ENCODE data around the gene C16orf54. TPM values are rescaled to one million over a fixed set of nuclear protein-coding genes. Genes with fewer than 3 reads are reported as not detected.
A peak's percentile ranks its signal among the peaks of the same experiment; 100 is the strongest.
"Not testable (repeated sequence)": the region's sequence is repeated elsewhere in the genome, so short reads cannot be mapped to it uniquely, and the experiment has no call there.

The C16orf54 gene
- total and polyA plus RNA-seq, 9 of the 15 experiments (the other 6 are each of a cell fraction or from before 2014, with no cell fraction given): 0.09 TPM; not detected in 8

DNA sequence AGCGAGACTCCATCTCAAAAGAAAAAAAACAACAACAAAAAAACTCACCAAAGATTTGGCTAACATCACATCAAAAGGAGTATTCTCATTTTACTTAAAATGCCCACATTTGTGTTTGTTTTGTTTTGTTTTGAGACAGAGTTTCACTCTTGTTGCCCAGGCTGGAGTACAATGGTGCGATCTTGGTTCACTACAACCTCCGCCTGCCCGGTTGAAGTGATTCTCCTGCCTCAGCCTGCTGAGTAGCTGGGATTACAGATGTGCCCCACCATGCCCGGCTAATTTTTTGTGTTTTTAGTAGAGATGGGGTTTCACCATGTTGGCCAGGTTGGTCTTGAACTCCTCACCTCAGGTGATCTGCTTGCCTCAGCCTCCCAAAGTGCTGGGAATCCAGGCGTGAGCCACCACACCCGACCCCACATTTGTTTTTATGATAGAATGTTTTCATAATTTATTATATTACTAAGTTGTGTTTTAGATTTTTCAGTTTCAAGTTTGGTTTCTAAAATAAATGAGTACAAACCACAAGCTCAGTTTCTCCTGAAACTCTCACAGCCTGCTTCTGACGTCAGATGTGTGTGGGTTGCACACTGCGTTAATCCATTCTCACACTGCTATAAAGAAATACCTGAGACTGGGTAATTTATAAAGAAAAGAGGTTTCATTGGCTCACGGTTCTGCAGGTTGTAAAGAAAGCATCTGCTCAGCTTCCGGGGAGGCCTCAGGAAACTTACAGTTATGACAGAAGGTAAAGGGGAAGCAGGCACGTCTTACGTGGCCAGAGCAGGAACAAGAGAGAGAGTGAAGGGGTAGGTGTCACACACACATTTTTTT lies 13.8 kb downstream of the C16orf54 start:
- POLR2A ChIA-PET: interaction anchor here (0.7 to 1.4 kb wide), 2 partner anchors 72 to 84 kb away, joined by 3 read pairs; partner anchors contain the start of gene PAGR1
- H3K9me1 ChIP-seq (ENCODE audit: control insufficient read depth, insufficient read depth, low read length); FAIRE-seq; intact Hi-C loops (cut with micrococcal nuclease); H2AFZ ChIP-seq (ENCODE audit: low read depth, low read length); H3K36me3 ChIP-seq (ENCODE audit: control insufficient read depth, insufficient read depth, low read length); H3K4me2 ChIP-seq (ENCODE audit: insufficient read depth, low read length); H3K4me3 ChIP-seq; CTCF ChIA-PET (ENCODE audit: low intra/inter-chr PET ratio); in situ Hi-C loops (cut with MboI); H3K9me3 ChIP-seq (replicated peaks; ENCODE audit: control insufficient read depth, insufficient read depth, low read depth, low read length); BruUV-seq (replicated peaks); DNase-seq (ENCODE audit: extremely low read depth in 1 of 4, low spot score in 3 of 4); H3K27ac ChIP-seq (ENCODE audit: extremely low read depth, low read depth, low read length); H4K20me1 ChIP-seq (replicated peaks; ENCODE audit: control insufficient read depth, insufficient read depth, low read length); H3K27me3 ChIP-seq (ENCODE audit: control insufficient read depth in 2 of 2, insufficient read depth in 2 of 2, low read length in 2 of 2); H3K4me1 ChIP-seq (replicated peaks in 1 of 2; ENCODE audit: control insufficient read depth in 2 of 2, insufficient read depth in 2 of 2, low read length in 2 of 2); ATAC-seq; H3K9ac ChIP-seq (ENCODE audit: insufficient read depth in 1 of 2, low read depth in 2 of 2, low read length in 2 of 2); H3K79me2 ChIP-seq (ENCODE audit: control insufficient read depth, insufficient read depth, low read length): not testable (repeated sequence)
- TF ChIP-seq ZNF766 (CRISPR knock-in tag; conservative IDR thresholded peaks at IDR 0.05): 0 out of 2 replicates have a peak, but pooled peaks have one; percentile 30
- WGBS (ENCODE audit: insufficient coverage, low coverage, missing lambda C conversion rate): 43% methylated on average over 13 of the region's 13 CpGs

DNA sequence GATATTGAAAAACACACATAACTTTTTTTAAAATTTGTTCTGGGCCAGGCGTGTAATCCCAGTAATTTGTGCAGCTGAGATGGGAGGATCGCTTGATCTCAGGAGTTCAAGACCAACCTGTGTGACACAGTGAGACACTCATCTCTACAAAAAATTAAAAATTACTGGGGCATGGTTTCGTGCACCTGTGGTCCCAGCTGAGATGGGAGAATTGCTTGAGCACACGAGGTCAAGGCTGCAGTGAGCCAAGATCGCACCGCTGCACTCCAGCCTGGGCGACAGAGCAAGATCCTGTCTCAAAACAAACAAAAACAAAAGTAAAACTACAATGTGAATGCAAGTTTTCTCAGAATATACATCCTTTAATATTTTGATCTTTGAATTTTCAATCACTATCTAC lies 15.1 kb downstream of the C16orf54 start:
- Histone ChIP-seq H3K4me2 (ENCODE audit: insufficient read depth, low read length) (no peak overlapping the region), H3K36me3 (ENCODE audit: control insufficient read depth, insufficient read depth, low read length) (no peaks in the 10 kb centered on the region), H4K20me1 (replicated peaks; ENCODE audit: control insufficient read depth, insufficient read depth, low read length) (no peaks in the 10 kb centered on the region), H3K27me3 (ENCODE audit: control insufficient read depth in 2 of 2, insufficient read depth in 2 of 2, low read length in 2 of 2) (no peaks in the 10 kb centered on the region), H3K4me1 (replicated peaks in 1 of 2; ENCODE audit: control insufficient read depth in 2 of 2, insufficient read depth in 2 of 2, low read length in 2 of 2) (peaks cover 0 to 3% of the 10 kb centered on the region in 2 experiments; a peak in 4 of 5 replicates), H2AFZ (ENCODE audit: low read depth, low read length) (0 out of 2 replicates have a peak overlapping the region, but pooled peaks have one; percentile 26), H3K4me3 (no peak overlapping the region), H3K9ac (ENCODE audit: insufficient read depth in 1 of 2, low read depth in 2 of 2, low read length in 2 of 2) (no peak overlapping the region), H3K9me3 (replicated peaks; ENCODE audit: control insufficient read depth, insufficient read depth, low read depth, low read length) (no peaks in the 10 kb centered on the region), H3K9me1 (ENCODE audit: control insufficient read depth, insufficient read depth, low read length) (no peaks in the 10 kb centered on the region), H3K27ac (ENCODE audit: extremely low read depth, low read depth, low read length) (no peak overlapping the region), H3K79me2 (ENCODE audit: control insufficient read depth, insufficient read depth, low read length) (no peaks in the 10 kb centered on the region)
- no TSS peak for BruUV-seq (replicated peaks)
- whole genome bisulfite sequencing (ENCODE audit: insufficient coverage, low coverage, missing lambda C conversion rate): 39% methylated on average over 7 of the region's 7 CpGs
- CTCF ChIA-PET (ENCODE audit: low intra/inter-chr PET ratio): no interaction called here
- POLR2A ChIA-PET: interaction anchor here (0.6 kb wide), 2 partner anchors 93 to 335 kb away, joined by 3 read pairs; partner anchors contain the start of gene ALDOA
- no peak for FAIRE-seq
- no peak for DNase-seq (ENCODE audit: extremely low read depth in 1 of 4, low spot score in 3 of 4)
- ATAC-seq: no peak
- intact Hi-C loops (cut with micrococcal nuclease): no loop called here
- in situ Hi-C loops (cut with MboI): no loop called here
- no peak for TF ChIP-seq MAFF (IDR thresholded peaks at IDR 0.05; ENCODE audit: low read length)
- no peak for TF ChIP-seq KLF10 (CRISPR knock-in tag; IDR thresholded peaks at IDR 0.05)
- TF ChIP-seq TOE1 (IDR thresholded peaks at IDR 0.05; ENCODE audit: borderline replicate concordance): no peak
- no peak for TF ChIP-seq TOE1 (CRISPR knock-in tag; IDR thresholded peaks at IDR 0.05; ENCODE audit: borderline replicate concordance, low read depth)
- no peak for TF ChIP-seq TCFL5 (CRISPR knock-in tag; conservative IDR thresholded peaks at IDR 0.05)
- no peak for TF ChIP-seq ERF (CRISPR knock-in tag; IDR thresholded peaks at IDR 0.05)
- TF ChIP-seq, protein P1, sequence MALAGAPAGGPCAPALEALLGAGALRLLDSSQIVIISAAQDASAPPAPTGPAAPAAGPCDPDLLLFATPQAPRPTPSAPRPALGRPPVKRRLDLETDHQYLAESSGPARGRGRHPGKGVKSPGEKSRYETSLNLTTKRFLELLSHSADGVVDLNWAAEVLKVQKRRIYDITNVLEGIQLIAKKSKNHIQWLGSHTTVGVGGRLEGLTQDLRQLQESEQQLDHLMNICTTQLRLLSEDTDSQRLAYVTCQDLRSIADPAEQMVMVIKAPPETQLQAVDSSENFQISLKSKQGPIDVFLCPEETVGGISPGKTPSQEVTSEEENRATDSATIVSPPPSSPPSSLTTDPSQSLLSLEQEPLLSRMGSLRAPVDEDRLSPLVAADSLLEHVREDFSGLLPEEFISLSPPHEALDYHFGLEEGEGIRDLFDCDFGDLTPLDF (CRISPR knock-in tag; IDR thresholded peaks at IDR 0.05): no peak
- TF ChIP-seq, protein P2, sequence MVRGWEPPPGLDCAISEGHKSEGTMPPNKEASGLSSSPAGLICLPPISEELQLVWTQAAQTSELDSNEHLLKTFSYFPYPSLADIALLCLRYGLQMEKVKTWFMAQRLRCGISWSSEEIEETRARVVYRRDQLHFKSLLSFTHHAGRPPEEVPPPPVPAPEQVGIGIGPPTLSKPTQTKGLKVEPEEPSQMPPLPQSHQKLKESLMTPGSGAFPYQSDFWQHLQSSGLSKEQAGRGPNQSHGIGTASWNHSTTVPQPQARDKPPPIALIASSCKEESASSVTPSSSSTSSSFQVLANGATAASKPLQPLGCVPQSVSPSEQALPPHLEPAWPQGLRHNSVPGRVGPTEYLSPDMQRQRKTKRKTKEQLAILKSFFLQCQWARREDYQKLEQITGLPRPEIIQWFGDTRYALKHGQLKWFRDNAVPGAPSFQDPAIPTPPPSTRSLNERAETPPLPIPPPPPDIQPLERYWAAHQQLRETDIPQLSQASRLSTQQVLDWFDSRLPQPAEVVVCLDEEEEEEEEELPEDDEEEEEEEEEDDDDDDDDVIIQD (CRISPR knock-in tag; IDR thresholded peaks at IDR 0.05): no peak
- TF ChIP-seq KLF1 (tag; IDR thresholded peaks at IDR 0.05): no peak
- no peak for TF ChIP-seq CBX3 (IDR thresholded peaks at IDR 0.05; ENCODE audit: borderline replicate concordance in 1 of 2, low read length in 2 of 2)
- TF ChIP-seq ZNF561 (CRISPR knock-in tag; conservative IDR thresholded peaks at IDR 0.05): no peak
